Upper lobe of left lung (tissue), 6 donors: ENCODE data around the gene KIF5A. TPM values are rescaled to one million over a fixed set of nuclear protein-coding genes. Genes with fewer than 3 reads are reported as not detected.

Source experiments
- ATAC-seq, 2 donors: fragments of 200-7000 bp; cut with Tn5 transposase; one replicate each; pipeline ENCODE4 v1.9.1; 2022; ENCODE audit warnings: mild to moderate bottlenecking in 2 of 2, moderate library complexity in 2 of 2; ENCODE audit not compliant: low FRiP score in 2 of 2
- DNase-seq, 2 donors: peaks; one replicate each; pipeline ENCODE4 v3.0.0-alpha.2; 2019 to 2020
- H3K27ac ChIP-seq, 4 donors: fragments of 200-600 bp; sonication (generic); one replicate each; pipeline ENCODE4 v1.5.1; 2016 to 2019
- H3K27me3 ChIP-seq, 4 donors: fragments of 200-600 bp; sonication (generic); one replicate each; pipeline ENCODE4 v1.5.1; 2017 to 2019
- H3K36me3 ChIP-seq, 4 donors: fragments of 200-600 bp; sonication (generic); one replicate each; pipeline ENCODE4 v1.5.1; 2016 to 2019
- H3K4me1 ChIP-seq, 4 donors: fragments of 200-600 bp; sonication (generic); one replicate each; pipeline ENCODE4 v1.5.1; 2018 to 2019
- H3K4me3 ChIP-seq, 4 donors: fragments of 200-600 bp; sonication (generic); one replicate each; pipeline ENCODE4 v1.5.1; 2017 to 2019; ENCODE audit warnings: mild to moderate bottlenecking in 2 of 4, moderate library complexity in 1 of 4
- H3K9me3 ChIP-seq, 4 donors: fragments of 200-600 bp; sonication (generic); one replicate each; pipeline ENCODE4 v1.5.1; 2018 to 2019
- CTCF ChIP-seq, 6 experiments: fragments of 450-650 bp in 4 of 6; fragments of 200-600 bp in 2 of 6; sonication (generic) in 2 of 6; IDR thresholded peaks; one replicate each; pipeline ENCODE4 v1.5.1; 2016 to 2019; ENCODE audit warnings: antibody characterized with exemption in 6 of 6
- EP300 ChIP-seq, 4 donors: sonication (generic); formaldehyde crosslinking; IDR thresholded peaks; one replicate each; pipeline ENCODE4 v1.5.1; 2017; ENCODE audit warnings: antibody characterized with exemption in 4 of 4, control low read depth in 2 of 4
- POLR2A ChIP-seq, 4 donors: fragments of 450-650 bp; IDR thresholded peaks; one replicate each; pipeline ENCODE4 v1.5.1; 2016 to 2017; ENCODE audit warnings: antibody characterized with exemption in 4 of 4, mild to moderate bottlenecking in 2 of 4
- POLR2AphosphoS5 ChIP-seq, 2 donors: sonication (generic); formaldehyde crosslinking; IDR thresholded peaks; one replicate each; pipeline ENCODE4 v1.5.1; 2017; ENCODE audit warnings: antibody characterized with exemption in 2 of 2
- WGBS, 2 donors: methylation state at CpG; one replicate each; pipeline ENCODE4 v1.1.5; 2017 to 2018; 5-methylcytosine and 5-hydroxymethylcytosine counted together
- total RNA-seq, 6 donors: library from RNA; depleted of rRNA in 4 of 6; stranded (reverse); fragments of >200 nt in 4 of 6; gene quantifications; one replicate each; pipeline versions ENCODE4 v1.1.0 to v1.2.1, GENCODE V29; 2016 to 2021
- donor health status: DM: no; HTN: no; CAD: no; lungs with moderate emphysema.
- donor health status: DM: no; HTN: yes; CAD: no; lungs with severe emphysema.

The KIF5A gene
- total RNA-seq, 6 donors from 2014 or later = 0.06 to 0.39 (median 0.20) TPM; not detected in 1

GRCh38 chr12:57629897-57630471, 80.1 kb downstream of the KIF5A start:
- peaks cover 21 to 35% (median 30%) of the 10 kb centered on the region in 4 donors for H3K4me1 ChIP-seq
- no peak overlapping the region for H3K27ac ChIP-seq
- ATAC-seq = no peak
- no peak for TF ChIP-seq CTCF (IDR thresholded peaks at IDR 0.05)
- TF ChIP-seq POLR2A (IDR thresholded peaks at IDR 0.05) = no peak
- TF ChIP-seq EP300 (IDR thresholded peaks at IDR 0.05) = no peak
- no peak for TF ChIP-seq POLR2AphosphoS5 (IDR thresholded peaks at IDR 0.05)
- H3K9me3 ChIP-seq = no peaks in the 10 kb centered on the region
- H3K4me3 ChIP-seq = no peak overlapping the region
- DNase-seq = no peak
- peaks cover 0 to 64% (median 24%) of the 10 kb centered on the region in 4 donors for H3K27me3 ChIP-seq
- H3K36me3 ChIP-seq = no peaks in the 10 kb centered on the region
- WGBS, 2 donors = 76 to 82% methylated on average over 4 to 5 of the region's 5 CpGs

GRCh38 chr12:57630891-57631433, 81.1 kb downstream of the KIF5A start:
- no peak overlapping the region for H3K4me3 ChIP-seq
- 47 to 59% methylated on average over 4 to 6 of the region's 6 CpGs for WGBS, 2 donors
- ATAC-seq = no peak
- H3K4me1 ChIP-seq = peaks cover 21 to 35% (median 30%) of the 10 kb centered on the region in 4 donors
- peaks cover 0 to 55% (median 21%) of the 10 kb centered on the region in 4 donors for H3K27me3 ChIP-seq
- H3K9me3 ChIP-seq = no peaks in the 10 kb centered on the region
- no peak for DNase-seq
- H3K36me3 ChIP-seq = no peaks in the 10 kb centered on the region
- TF ChIP-seq POLR2A (IDR thresholded peaks at IDR 0.05) (no peak), POLR2AphosphoS5 (IDR thresholded peaks at IDR 0.05) (no peak), EP300 (IDR thresholded peaks at IDR 0.05) (no peak), CTCF (IDR thresholded peaks at IDR 0.05) (no peak)
- no peak overlapping the region for H3K27ac ChIP-seq

- no peaks in the 10 kb centered on the region for H3K9me3 ChIP-seq
- ATAC-seq (no peak), DNase-seq (peak in 1 of 2 donors; percentile 83)
- H3K4me3 ChIP-seq = peak overlapping the region in 3 of 4 donors; percentile 39 to 56 (median 51)
- 16 to 52% methylated on average over 2 to 10 of the region's 26 CpGs for WGBS, 2 donors
- no peaks in the 10 kb centered on the region for H3K36me3 ChIP-seq
- H3K27me3 ChIP-seq = peaks cover 0 to 49% (median 17%) of the 10 kb centered on the region in 4 donors
- H3K27ac ChIP-seq = no peak overlapping the region
- peaks cover 21 to 35% (median 30%) of the 10 kb centered on the region in 4 donors for H3K4me1 ChIP-seq
- TF ChIP-seq POLR2AphosphoS5 (IDR thresholded peaks at IDR 0.05) = no peak
These were observed 81.8 kb downstream of the KIF5A start for GRCh38 chr12:57631566-57632072.

- DNase-seq (peak in 1 of 2 donors; percentile 88), ATAC-seq (peak in 1 of 2 donors; percentile 63)
- Histone ChIP-seq H3K27ac (no peak overlapping the region), H3K36me3 (no peaks in the 10 kb centered on the region), H3K9me3 (no peaks in the 10 kb centered on the region), H3K4me1 (peaks cover 21 to 31% (median 28%) of the 10 kb centered on the region in 4 donors), H3K4me3 (peak overlapping the region; percentile 39 to 56 (median 48)), H3K27me3 (peaks cover 0 to 43% (median 17%) of the 10 kb centered on the region in 4 donors)
- WGBS, 2 donors = 3 to 4% methylated on average over 23 to 52 of the region's 67 CpGs
- TF ChIP-seq POLR2AphosphoS5 (IDR thresholded peaks at IDR 0.05) (no peak), CTCF (IDR thresholded peaks at IDR 0.05) (no peak), POLR2A (IDR thresholded peaks at IDR 0.05) (no peak), EP300 (IDR thresholded peaks at IDR 0.05) (no peak)
These were observed 82.5 kb downstream of the KIF5A start for GRCh38 chr12:57632073-57632957.
